Measurements from ENCODE around the gene ZDHHC22.

Gene ZDHHC22

DNA sequence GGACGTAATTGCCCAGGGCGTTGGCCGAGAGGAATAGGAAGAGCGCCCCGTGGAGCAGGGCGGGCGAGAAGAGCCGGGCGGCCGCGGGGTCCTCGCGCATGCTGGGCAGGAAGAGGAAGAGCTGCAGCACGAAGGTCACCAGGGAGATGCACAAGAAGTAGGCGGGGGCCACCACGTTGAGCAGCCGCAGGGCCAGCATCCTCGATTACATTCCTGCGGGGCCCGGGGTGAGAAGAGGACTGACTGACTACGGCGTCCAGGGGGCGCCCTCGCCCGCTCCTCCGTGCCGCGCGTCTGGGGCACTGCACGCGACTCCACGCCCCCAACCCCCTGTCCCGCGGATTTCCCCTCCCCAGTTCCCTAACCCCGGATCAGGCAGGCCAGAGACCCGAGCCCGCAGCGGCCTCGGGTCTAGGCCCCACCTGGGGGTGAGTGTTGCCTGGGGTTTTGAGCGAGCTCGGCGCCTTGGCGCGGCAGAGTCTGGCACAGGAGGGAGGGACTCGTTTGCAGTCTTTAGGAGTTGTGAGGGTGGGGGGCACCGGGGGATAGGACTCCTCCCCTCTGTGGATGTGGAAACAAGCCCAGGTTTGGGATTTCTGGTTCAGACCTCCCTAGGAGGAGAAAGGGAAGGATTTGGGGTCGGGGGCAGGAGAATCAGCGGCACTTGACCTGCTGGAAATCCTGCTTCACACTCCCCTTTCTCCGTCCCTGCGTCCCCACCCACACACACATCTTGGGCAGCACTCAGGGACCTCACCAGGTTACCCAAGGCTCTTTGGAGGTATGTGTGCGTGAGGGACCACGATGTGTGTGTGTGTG is 1.8 kb downstream of the ZDHHC22 start:
- POLR2A ChIA-PET, result no interaction called here
- TF ChIP-seq HIC1 (tag by site-specific recombination; IDR thresholded peaks at IDR 0.05) (peak; percentile 56; the same call in 1 of the 2 replicates), ZFHX2 (tag by site-specific recombination; conservative IDR thresholded peaks at IDR 0.05) (peak; percentile 6; the same call in 1 of the 2 replicates), ZNF571 (tag by site-specific recombination; IDR thresholded peaks at IDR 0.05) (no peak), PATZ1 (tag by site-specific recombination; IDR thresholded peaks at IDR 0.05) (peak; percentile 83), ZNF2 (tag by site-specific recombination; IDR thresholded peaks at IDR 0.05) (0 out of 2 replicates have a peak, but pooled peaks have one; percentile 13), SP3 (tag by site-specific recombination; IDR thresholded peaks at IDR 0.05) (peak; percentile 33; the same call in 1 of the 2 replicates), ZNF529 (tag by site-specific recombination; IDR thresholded peaks at IDR 0.05; ENCODE audit: insufficient replicate concordance) (no peak), KLF9 (tag by site-specific recombination; IDR thresholded peaks at IDR 0.05; ENCODE audit: low read depth) (peak; percentile 72), ZEB2 (tag by site-specific recombination; IDR thresholded peaks at IDR 0.05) (peak; percentile 23; the same call in 1 of the 2 replicates), ZNF341 (tag by site-specific recombination; IDR thresholded peaks at IDR 0.05; ENCODE audit: low read depth) (peak; percentile 55), ZBTB10 (tag by site-specific recombination; IDR thresholded peaks at IDR 0.05) (0 out of 2 replicates have a peak, but pooled peaks have one; percentile 43), ZBTB20 (tag by site-specific recombination; IDR thresholded peaks at IDR 0.05) (peak; percentile 51; the same call in 1 of the 2 replicates), ZFP69B (tag by site-specific recombination; IDR thresholded peaks at IDR 0.05) (no peak), KLF8 (tag by site-specific recombination; IDR thresholded peaks at IDR 0.05) (0 out of 2 replicates have a peak, but pooled peaks have one; percentile 36), TCF7L2 (IDR thresholded peaks at IDR 0.05; ENCODE audit: borderline replicate concordance, low read depth, low read length) (no peak), CTCF (tag by site-specific recombination; IDR thresholded peaks at IDR 0.05) (peak; percentile 75), ZSCAN30 (tag by site-specific recombination; IDR thresholded peaks at IDR 0.05) (peak; percentile 31; the same call in 1 of the 2 replicates), ZNF677 (tag by site-specific recombination; IDR thresholded peaks at IDR 0.05) (no peak), SP7 (tag by site-specific recombination; IDR thresholded peaks at IDR 0.05) (peak; percentile 37)
- TF ChIP-seq, protein P1, sequence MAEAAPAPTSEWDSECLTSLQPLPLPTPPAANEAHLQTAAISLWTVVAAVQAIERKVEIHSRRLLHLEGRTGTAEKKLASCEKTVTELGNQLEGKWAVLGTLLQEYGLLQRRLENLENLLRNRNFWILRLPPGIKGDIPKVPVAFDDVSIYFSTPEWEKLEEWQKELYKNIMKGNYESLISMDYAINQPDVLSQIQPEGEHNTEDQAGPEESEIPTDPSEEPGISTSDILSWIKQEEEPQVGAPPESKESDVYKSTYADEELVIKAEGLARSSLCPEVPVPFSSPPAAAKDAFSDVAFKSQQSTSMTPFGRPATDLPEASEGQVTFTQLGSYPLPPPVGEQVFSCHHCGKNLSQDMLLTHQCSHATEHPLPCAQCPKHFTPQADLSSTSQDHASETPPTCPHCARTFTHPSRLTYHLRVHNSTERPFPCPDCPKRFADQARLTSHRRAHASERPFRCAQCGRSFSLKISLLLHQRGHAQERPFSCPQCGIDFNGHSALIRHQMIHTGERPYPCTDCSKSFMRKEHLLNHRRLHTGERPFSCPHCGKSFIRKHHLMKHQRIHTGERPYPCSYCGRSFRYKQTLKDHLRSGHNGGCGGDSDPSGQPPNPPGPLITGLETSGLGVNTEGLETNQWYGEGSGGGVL (tag by site-specific recombination; IDR thresholded peaks at IDR 0.05), result 0 out of 2 replicates have a peak, but pooled peaks have one; percentile 11
- TF ChIP-seq, protein P2, sequence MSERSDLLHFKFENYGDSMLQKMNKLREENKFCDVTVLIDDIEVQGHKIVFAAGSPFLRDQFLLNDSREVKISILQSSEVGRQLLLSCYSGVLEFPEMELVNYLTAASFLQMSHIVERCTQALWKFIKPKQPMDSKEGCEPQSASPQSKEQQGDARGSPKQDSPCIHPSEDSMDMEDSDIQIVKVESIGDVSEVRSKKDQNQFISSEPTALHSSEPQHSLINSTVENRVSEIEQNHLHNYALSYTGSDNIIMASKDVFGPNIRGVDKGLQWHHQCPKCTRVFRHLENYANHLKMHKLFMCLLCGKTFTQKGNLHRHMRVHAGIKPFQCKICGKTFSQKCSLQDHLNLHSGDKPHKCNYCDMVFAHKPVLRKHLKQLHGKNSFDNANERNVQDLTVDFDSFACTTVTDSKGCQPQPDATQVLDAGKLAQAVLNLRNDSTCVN (tag by site-specific recombination; optimal IDR thresholded peaks at IDR 0.05), result peak; percentile 65
- TF ChIP-seq, protein P3, sequence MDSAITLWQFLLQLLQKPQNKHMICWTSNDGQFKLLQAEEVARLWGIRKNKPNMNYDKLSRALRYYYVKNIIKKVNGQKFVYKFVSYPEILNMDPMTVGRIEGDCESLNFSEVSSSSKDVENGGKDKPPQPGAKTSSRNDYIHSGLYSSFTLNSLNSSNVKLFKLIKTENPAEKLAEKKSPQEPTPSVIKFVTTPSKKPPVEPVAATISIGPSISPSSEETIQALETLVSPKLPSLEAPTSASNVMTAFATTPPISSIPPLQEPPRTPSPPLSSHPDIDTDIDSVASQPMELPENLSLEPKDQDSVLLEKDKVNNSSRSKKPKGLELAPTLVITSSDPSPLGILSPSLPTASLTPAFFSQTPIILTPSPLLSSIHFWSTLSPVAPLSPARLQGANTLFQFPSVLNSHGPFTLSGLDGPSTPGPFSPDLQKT (IDR thresholded peaks at IDR 0.05; ENCODE audit: borderline replicate concordance, low read depth, low read length), result no peak

More for the DNA sequence above, 1.8 kb downstream of the ZDHHC22 start:
- CTCF ChIA-PET, result interaction anchor here (0.6 to 5.2 kb wide), 9 partner anchors 12 to 281 kb away, joined by 3 to 82 read pairs (median 3); no protein-coding TSS in a partner anchor
- Histone ChIP-seq H3K36me3 (ENCODE audit: control insufficient read depth in 2 of 2, insufficient read depth in 1 of 2, low read length in 2 of 2) (peaks cover 0 to 22% of the 10 kb centered on the region in 2 experiments; a peak in 1 of 3 replicates), H3K4me3 (ENCODE audit: low read depth, low read length) (peak overlapping the region; percentile 47), H3K9me3 (ENCODE audit: control insufficient read depth, insufficient read depth, low read depth, low read length) (no peaks in the 10 kb centered on the region), H3K27ac (ENCODE audit: extremely low read depth, low read depth, low read length) (no peak overlapping the region), H3K4me1 (ENCODE audit: control insufficient read depth, insufficient read depth, low read length) (no peaks in the 10 kb centered on the region; the same call in 1 of the 2 replicates)
